Measurements from ENCODE around the gene CDC42BPB.

The CDC42BPB gene

GRCh38 chr14:102964152-102964730 lies 93.1 kb downstream of the CDC42BPB start:
- no peak for DNase-seq

DNA sequence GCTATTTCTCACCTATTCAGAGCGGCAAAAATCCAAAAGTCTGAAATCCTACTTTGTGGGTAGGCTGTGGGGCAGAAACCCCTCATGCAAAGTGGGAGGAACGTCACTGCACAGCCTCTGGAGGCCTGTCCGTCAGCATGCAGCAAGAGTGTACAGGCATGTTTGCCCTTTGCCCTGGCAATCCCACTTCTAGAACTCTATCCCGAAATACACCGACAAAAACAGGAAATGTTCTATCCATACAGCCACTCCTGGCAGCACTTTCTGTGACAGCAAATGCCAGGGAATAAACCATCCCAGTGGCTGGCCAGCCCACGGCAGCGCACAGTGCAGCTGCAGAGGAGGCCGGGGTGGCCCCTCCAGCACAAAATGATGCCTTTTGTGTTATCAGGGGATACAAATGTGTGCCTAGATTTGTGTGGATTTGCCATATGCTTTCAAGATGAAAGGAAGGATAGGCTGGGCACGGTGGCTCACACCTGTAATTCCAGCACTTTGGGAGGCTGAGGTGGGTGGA lies 95.2 kb downstream of the CDC42BPB start:
- no peak for DNase-seq

- no peak for DNase-seq
These were observed 98.9 kb downstream of the CDC42BPB start for GRCh38 chr14:102958461-102958860.

GRCh38 chr14:102957222-102957621 lies 100.1 kb downstream of the CDC42BPB start:
- no peak for DNase-seq

GRCh38 chr14:102955636-102956408 lies 101.5 kb downstream of the CDC42BPB start:
- no peak for DNase-seq

- no peak for DNase-seq
These were observed 103.1 kb downstream of the CDC42BPB start for GRCh38 chr14:102954081-102954789.

GRCh38 chr14:102953100-102953499 lies 104.2 kb downstream of the CDC42BPB start:
- peak; percentile 36 for DNase-seq

DNA sequence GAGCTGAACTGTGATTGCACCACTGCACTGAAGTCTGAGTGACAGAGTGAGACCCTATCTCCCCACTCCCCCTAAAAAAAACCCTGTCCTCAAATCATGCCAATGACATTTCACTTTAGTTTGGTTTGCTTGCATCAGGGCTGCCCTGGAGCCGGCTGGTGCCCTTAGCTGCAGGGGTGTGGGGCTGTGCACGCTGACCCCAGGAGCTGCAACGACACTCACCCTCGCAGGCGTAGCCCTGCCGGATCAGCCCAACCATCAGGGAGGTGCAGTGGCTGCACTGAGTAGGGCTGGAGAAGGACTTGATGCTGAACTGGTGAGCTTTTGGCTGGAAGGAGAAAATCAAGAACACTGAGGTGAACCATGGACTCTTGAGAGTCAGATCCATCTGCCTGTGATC lies 105.1 kb downstream of the CDC42BPB start:
- DNase-seq: peak; percentile 35

DNA sequence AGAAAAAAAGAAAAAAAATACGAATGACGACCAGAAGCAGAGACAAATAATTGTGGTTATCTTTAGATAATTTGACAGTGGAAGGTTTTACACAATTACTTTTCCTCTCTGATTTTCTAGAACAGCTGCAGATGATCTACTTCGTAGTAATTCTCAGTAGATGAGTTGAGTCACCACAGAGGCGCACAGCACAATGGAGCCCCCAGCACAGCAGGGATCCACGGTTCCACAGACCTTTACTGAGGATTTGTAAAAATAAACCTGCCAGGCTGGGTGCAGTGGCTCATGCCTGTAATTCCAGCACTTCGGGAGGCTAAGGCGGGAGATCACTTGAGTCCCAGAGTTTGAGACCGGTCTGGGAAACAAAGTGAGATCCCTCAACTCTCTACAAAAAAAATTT lies 105.5 kb downstream of the CDC42BPB start:
- DNase-seq: no peak

GRCh38 chr14:102951034-102951433 lies 106.3 kb downstream of the CDC42BPB start:
- peak; percentile 37 for DNase-seq

DNA sequence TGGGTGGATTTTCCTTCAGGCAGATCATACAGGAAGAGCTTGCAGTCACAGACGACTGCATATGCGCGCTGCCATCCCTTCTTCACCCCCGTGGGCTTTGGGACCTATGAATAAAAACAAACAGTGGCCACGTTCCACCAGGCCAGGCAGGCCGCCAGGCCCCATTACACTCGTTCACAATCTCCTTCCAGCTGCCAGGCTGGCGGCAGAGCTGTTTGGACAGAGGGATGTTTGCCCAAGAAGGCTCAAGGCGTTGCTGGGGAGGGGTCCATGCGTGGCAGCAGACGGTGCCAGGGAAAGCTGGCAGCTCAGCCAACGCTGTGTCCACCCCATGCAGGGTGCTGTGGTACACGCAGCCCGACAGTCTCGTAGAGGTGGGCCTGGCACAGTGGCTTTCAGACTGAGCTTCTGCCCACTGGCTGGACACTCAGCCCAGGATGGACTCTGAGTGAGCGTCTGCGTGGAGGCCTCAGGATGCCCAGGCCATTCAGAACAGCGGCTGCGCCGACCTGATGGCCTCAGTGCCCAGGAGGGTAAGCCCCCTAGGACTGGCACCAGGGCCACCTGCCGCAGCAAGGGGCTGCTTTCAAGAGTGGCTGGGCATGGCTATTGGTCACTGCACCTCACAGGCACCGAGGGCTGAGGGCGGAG lies 107.4 kb downstream of the CDC42BPB start:
- peak; percentile 49 for DNase-seq

- peak; percentile 56 for DNase-seq
These were observed 108.1 kb downstream of the CDC42BPB start for GRCh38 chr14:102949062-102949800.

GRCh38 chr14:102948698-102949061 lies 108.7 kb downstream of the CDC42BPB start:
- DNase-seq: no peak

GRCh38 chr14:102947321-102948103 lies 109.8 kb downstream of the CDC42BPB start:
- DNase-seq: peak; percentile 34

DNA sequence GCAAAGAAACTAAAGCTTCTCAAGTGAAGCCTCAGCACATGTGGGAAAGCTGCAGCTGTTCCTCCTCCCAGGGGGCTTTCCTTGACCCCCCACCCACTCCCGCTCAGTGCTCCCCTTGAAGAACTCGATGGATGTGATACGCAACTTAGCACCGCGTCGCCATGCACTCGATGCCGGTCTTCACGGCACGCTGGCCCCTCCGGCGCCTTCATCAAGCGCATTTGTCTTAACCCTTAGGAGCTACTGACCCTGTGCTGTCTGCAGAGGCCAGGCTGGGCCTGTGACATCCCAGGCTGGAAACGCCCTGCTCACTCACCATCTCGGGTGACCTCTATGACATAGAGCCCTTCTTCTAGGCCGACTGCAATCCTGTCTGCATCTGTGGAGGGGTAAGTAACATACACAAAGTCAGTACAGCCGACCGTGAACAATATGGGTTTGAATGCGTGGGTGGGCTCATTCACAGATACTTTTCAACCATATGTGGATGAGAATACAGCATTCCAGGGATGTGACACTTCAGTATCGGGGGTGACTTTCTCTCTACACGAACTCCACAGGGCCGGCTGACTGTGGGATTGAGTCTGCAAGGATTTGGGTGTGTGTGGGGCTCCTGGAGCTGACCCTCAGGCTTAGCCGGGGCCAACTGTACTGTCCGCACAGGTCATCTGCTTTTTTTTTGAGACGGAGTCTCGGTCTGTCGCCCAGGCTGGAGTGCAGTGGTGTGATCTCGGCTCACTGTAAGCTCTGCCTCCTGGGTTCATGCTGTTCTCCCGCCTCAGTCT lies 111.8 kb downstream of the CDC42BPB start:
- DNase-seq: no peak

DNA sequence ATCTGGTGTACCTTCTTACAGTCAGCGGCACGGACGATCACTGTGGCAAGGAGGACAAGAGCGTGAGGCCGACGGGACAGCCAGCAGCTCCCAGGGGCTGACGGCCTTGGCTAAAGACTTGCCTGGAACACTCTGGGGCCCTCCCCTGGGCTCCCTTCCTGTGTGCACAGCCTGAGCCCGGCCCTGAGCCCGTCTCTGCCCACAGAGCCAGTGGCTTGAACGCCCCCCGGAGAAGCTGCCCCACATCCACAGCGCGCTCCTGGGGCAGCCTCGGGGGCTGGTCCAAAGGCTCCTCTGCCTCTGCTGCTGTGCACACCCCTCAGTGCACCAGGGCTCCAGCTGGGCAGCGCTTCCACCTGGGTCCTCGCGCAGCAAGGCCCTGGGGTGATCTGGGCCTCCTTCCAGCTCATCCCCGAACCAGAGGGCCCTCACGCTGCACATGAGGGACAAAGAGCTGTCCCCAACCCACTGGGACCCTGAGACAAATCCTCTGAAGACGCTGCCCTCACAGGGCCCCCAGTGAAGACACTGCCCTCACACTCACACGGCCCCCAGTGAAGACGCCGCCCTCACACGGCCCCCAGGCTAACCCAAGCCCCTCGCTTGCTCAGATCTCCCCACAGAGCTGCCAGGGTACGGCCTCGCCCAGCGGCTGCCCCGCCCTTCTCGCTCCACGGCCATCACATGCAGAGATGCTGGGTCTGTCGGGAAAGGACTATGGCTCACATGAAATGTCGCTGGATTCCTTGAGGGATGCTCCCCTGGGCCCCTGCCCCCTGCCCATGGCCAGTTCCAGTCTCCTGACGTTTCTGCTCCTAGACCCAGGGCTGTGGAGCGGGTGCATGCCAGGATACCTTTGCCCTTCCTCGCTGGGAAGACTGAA lies 112.7 kb downstream of the CDC42BPB start:
- DNase-seq: peak; percentile 50

DNA sequence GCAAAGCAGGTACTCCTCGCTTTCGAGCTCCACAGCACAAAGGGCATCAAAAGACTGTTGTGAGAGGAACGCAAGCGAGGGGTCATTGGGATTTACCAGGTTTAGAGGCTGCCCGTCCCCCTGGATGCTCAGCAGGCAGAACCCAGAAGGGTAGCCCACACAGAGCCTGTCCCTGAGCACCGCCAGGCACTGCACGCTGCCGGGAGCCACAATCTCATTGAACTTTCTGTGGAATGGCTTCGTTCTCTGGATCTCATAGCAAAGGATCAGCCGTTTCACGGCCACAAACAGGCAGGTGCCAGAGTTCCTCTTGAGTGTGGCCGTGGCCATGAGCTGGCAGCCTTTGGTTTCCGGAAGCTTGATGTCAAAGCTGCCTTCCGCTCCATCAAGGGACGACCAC lies 113.4 kb downstream of the CDC42BPB start:
- DNase-seq: no peak

GRCh38 chr14:102943454-102943853 lies 113.9 kb downstream of the CDC42BPB start:
- DNase-seq: peak; percentile 43

DNA sequence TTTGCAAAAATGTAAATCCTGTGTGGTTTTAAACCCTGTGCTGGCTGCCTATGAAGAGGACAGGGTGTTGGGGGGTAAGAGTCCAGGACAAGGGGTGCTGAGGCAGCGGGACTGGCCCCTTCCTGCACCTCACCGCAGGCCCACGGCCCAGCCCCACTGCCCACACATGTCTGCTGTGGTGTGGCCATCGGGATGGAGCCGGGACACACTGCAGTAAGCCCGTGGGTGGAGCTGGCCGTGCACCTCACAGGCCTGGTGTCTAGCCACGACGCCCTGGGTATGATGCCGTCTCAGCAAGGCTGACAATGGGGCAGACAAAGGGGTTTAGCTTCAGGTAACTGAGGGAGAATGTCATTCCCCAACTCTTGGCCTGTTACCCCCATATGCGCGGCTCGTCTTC lies 115.3 kb downstream of the CDC42BPB start:
- peak; percentile 46 for DNase-seq

All from islet precursor cell (in vitro differentiated cells).